GM13977 (cell line): ENCODE measurements around the gene TMEM132E.

ENCODE experiments used
- DNase-seq: peaks from one replicate; pipeline ENCODE4 v3.0.0; 2012; ENCODE audit warnings: low spot score
- in situ Hi-C: fragments of 300-500 bp; cut with MboI; formaldehyde crosslinking; loops from one replicate; pipeline ENCODE4 v1.12.0; 2022; ENCODE audit warnings: low sequenced_read_pairs, low pct_unique_long_range_greater_than_20kb, mixed read lengths, inconsistent platforms; ENCODE audit not compliant: unreplicated experiment
- TF ChIP-seq, protein P1 (sequence below): IDR thresholded peaks from 2 replicates; pipeline ENCODE4 v1.5.1; 2012; ENCODE audit warnings: mild to moderate bottlenecking, control low read depth; ENCODE audit not compliant: insufficient read depth; ENCODE audit errors: extremely low read depth, missing control alignments

Gene TMEM132E

DNA sequence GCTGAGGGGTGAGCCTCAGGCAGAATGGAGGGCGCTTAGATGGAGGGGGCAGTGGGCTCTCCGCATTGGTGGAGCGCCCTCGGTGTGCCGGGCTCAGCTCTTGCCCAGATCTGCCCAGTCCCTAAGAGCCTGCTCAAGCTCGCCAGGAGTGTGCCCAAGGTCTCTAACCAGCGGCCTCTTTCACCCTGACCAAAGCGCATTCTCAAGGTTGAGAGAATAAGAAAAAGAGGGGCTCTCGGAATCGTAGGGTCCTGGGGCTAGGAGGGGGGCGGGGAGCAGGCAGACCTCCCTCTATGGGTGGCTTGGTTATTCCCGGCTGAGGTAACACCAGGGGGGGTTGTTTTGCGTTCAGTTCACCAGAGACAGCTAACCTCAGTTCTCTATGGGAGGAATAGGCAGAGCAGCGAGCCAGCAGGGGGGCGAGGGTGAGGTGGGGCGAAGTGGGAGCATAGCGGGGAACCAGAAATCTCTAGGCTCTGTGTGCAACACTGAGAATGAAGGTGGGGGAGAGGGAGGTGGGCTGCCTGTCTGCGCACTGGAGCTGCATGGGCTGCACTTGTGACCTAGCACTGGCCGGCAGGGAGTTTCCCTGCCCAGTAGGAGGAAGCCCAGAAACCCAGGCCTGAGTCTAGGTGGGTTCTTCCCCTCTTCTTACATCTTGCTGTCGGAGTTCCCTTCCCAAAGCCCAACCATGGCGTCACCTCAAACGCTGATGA lies 3.0 kb downstream of the TMEM132E start:
- DNase-seq: no peak
- TF ChIP-seq, protein P1, sequence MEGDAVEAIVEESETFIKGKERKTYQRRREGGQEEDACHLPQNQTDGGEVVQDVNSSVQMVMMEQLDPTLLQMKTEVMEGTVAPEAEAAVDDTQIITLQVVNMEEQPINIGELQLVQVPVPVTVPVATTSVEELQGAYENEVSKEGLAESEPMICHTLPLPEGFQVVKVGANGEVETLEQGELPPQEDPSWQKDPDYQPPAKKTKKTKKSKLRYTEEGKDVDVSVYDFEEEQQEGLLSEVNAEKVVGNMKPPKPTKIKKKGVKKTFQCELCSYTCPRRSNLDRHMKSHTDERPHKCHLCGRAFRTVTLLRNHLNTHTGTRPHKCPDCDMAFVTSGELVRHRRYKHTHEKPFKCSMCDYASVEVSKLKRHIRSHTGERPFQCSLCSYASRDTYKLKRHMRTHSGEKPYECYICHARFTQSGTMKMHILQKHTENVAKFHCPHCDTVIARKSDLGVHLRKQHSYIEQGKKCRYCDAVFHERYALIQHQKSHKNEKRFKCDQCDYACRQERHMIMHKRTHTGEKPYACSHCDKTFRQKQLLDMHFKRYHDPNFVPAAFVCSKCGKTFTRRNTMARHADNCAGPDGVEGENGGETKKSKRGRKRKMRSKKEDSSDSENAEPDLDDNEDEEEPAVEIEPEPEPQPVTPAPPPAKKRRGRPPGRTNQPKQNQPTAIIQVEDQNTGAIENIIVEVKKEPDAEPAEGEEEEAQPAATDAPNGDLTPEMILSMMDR: no peak
- in situ Hi-C loops: no loop called here

DNA sequence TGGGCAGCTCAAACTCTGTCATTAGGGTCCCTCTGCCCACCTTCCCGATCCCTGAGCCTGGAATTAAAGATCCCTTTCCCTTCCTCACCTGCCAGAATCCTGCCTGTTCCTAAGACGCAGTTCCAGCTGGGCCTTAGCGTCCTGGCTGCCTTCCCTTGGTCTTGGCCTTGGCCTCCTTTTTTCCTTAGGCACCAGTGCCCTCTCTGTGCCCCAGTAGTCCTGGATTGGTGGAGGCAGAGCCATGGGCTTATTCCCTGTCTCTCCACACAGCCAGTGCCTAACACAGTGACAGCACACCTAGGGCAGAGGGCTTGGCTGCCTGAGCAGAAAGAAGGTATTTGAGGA lies 3.5 kb downstream of the TMEM132E start:
- no peak for DNase-seq
- TF ChIP-seq, protein P1: no peak
- in situ Hi-C loops: no loop called here

DNA sequence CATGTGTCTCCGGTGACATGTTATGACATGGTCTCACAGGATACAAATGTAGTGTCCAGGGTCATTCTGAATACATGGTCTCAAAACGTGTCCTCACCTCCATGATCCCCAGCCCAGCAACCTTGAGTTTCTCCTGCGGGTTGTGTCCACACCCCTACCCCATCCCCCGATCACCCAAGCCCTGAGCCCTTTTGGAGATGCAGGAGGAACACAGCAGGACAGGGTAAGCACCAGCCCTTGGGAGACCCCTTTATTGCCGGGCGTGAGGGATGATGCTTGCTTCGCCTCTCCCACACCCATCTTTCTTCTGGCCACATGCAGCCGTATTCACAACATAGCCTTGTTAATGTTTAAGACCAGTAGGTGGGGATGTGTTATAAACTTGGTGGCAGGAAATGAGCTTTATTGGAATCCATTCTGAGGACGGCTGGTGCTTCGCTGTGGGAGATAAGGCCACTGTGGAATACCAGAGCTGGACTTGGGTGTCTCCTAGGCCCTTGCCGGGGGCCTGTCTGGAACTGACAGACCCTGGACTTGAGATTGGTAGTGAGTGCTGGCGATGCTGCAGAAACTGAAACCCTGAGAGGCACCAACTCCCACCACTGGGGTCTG lies 5.5 kb downstream of the TMEM132E start:
- in situ Hi-C loops: no loop called here
- no peak for DNase-seq
- TF ChIP-seq, protein P1: no peak

DNA sequence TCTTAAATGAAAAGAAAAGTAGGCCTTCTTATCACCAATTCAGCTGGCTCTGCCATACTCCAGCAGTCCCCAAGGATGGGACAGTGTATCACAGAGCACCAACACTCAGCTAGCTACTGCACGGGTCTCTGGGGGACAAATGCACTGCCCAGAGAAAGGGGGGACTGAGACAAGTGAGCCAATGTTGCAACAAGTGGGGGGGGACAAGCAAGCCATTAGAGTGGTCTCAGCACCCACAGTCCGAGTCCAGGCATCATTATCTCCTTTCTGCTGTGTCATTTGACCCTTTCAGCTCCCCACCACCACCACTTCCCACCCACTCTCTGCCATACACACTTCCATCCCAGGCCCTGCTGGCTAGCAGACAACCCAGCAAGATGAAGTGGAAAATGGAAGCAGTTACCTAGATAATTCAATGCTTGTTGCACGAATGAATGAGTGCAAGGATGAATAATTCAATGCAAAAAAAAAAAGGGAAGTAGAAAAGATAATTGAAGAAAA lies 7.0 kb downstream of the TMEM132E start:
- in situ Hi-C loops: no loop called here

DNA sequence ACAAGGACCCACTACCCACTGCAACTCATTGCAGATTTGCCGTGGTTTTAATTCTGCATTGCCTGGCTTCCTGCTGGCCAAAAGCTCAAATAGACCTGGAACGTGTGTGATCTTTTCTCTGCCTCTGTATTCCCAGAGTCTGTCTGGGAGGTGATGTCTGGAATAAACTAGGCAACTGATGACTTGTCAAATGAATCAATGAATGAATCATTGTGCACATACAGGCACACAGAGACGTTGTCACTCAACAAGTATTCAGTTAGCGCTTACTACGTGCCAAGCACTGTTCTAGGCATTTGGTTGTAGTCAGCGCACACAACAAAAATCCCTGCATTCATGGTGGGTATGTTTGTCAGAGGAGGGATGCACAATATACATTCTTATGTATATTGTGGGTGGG lies 8.9 kb downstream of the TMEM132E start:
- in situ Hi-C loops: no loop called here
- TF ChIP-seq, protein P1: no peak
- no peak for DNase-seq

More for the DNA sequence above, 7.0 kb downstream of the TMEM132E start:
- TF ChIP-seq, protein P1: no peak
- no peak for DNase-seq

DNA sequence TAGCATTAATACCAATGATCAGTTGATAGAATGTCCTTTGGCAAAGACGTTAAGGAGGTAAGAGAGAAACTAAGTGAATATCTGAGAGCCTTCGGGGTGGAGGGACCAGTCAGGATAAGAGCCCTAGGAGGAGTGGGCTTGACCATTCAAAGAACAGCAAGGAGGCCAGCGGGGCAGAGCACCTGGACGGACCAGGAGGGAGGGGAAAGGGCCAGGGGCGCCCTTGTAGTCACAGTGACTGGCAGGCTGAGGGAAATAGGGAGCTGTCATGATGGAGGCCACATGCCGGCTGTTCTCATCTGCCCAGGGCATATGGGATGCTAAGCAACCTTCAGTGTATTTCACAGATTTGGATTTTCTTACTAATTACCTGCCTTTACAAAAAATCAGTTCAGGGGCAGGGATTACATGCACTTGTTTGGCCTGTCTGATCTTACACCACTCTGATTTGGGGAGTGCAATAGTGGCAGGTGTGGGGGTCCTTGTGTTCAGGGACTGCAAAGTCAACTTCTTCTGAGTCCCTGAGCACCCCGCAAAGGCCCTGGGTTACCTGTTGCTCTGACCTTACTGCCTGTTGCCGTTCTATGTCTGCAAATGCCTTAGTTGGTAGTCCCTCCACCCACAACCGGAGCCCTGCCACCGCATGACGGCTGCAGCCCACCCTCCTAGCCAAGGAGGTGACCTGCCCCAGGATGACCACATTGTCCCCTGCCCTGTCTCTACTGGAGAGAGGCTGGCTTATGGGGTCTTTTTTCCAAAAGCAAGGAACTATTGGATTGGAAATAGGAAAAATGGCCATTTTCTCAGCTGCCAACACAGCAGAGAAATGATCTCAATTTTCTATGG lies 10.0 kb downstream of the TMEM132E start:
- no peak for DNase-seq
- in situ Hi-C loops: no loop called here
- TF ChIP-seq, protein P1: no peak
